ENCODE data around the gene DMRTC2. TPM values are rescaled to one million over a fixed set of nuclear protein-coding genes. Genes with fewer than 3 reads are reported as not detected.

Gene DMRTC2
- total RNA-seq, 1 experiment from 2014 or later: not detected

DNA sequence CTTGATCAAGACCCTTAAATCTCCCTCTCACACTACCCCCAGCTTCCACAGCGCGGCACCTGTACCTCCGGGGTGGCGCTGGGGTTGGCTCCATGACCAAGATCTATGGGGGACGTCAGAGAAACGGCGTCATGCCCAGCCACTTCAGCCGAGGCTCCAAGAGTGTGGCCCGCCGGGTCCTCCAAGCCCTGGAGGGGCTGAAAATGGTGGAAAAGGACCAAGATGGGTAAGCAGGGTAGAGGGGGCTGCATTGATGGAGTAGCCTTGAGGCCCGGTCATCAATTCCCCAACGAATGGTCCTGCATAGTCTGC lies 24.1 kb downstream of the DMRTC2 start:
- H3K27me3 ChIP-seq (ENCODE audit: insufficient read depth, low read depth): no peaks in the 10 kb centered on the region
- no TSS peak for BruUV-seq (replicated peaks)
- peaks cover 59% of the 10 kb centered on the region for H3K36me3 ChIP-seq (ENCODE audit: low read depth)
- POLR2A ChIA-PET (ENCODE audit: unreplicated experiment): no interaction called here
- H2AFZ ChIP-seq: no peak overlapping the region
- H3K4me1 ChIP-seq (replicated peaks; ENCODE audit: insufficient read depth): peaks cover 42% of the 10 kb centered on the region
- H4K20me1 ChIP-seq (ENCODE audit: insufficient read depth): peaks cover 89% of the 10 kb centered on the region
- H3K9me2 ChIP-seq (ENCODE audit: insufficient read depth): no peaks in the 10 kb centered on the region
- DNase-seq: no peak
- no peak for TF ChIP-seq EZH2 (IDR thresholded peaks at IDR 0.05; ENCODE audit: low read depth)
- TF ChIP-seq, protein P1, sequence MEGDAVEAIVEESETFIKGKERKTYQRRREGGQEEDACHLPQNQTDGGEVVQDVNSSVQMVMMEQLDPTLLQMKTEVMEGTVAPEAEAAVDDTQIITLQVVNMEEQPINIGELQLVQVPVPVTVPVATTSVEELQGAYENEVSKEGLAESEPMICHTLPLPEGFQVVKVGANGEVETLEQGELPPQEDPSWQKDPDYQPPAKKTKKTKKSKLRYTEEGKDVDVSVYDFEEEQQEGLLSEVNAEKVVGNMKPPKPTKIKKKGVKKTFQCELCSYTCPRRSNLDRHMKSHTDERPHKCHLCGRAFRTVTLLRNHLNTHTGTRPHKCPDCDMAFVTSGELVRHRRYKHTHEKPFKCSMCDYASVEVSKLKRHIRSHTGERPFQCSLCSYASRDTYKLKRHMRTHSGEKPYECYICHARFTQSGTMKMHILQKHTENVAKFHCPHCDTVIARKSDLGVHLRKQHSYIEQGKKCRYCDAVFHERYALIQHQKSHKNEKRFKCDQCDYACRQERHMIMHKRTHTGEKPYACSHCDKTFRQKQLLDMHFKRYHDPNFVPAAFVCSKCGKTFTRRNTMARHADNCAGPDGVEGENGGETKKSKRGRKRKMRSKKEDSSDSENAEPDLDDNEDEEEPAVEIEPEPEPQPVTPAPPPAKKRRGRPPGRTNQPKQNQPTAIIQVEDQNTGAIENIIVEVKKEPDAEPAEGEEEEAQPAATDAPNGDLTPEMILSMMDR (conservative IDR thresholded peaks at IDR 0.05): no peak
- no peak overlapping the region for H3K4me3 ChIP-seq
- peaks cover 47% of the 10 kb centered on the region for H3K79me2 ChIP-seq (ENCODE audit: low read depth)
- no peaks in the 10 kb centered on the region for H3K9me3 ChIP-seq (ENCODE audit: insufficient read depth, low read depth)
- no peak overlapping the region for H3K4me2 ChIP-seq
- intact Hi-C loops (cut with micrococcal nuclease; ENCODE audit: unreplicated experiment): no loop called here
- H3K27ac ChIP-seq: 0 out of 2 replicates have a peak overlapping the region, but pooled peaks have one; percentile 16
- CTCF ChIA-PET: no interaction called here
- peaks cover 96% of the 10 kb centered on the region for H3F3A ChIP-seq (ENCODE audit: insufficient read depth, low read depth)

DNA sequence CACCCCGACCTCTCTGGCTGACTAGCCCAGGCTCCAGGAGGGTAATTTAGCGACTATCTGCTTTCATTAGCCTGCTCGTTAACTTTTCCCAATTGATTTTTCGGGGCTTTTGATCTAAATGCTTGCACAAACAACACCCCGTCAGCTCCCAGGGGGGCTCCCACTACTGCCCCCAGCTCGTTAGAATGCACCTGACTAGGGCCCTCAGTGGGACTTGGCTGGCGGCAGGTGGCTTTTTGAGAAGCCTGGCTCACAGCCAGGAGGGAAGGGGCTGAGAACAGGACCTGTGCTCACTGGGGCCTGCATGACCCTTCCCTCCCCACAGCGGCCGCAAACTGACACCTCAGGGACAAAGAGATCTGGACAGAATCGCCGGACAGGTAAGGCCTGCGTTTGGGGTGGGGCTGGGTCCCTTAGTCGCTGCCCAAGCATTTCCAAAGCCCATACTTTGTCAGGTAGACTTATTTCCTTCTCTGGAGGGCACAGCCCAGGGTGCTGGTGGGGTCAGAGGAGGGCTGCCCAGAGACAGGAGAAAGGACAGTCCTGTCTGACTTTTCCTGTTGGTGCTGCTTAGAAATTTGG lies 24.6 kb downstream of the DMRTC2 start:
- intact Hi-C loops (cut with micrococcal nuclease; ENCODE audit: unreplicated experiment): no loop called here
- POLR2A ChIA-PET (ENCODE audit: unreplicated experiment): no interaction called here
- Histone ChIP-seq H3K4me2 (no peak overlapping the region), H3K27me3 (ENCODE audit: insufficient read depth, low read depth) (no peaks in the 10 kb centered on the region), H4K20me1 (ENCODE audit: insufficient read depth) (peaks cover 84% of the 10 kb centered on the region), H3K27ac (peak overlapping the region; percentile 23; the same call in 1 of the 2 replicates), H3K4me1 (replicated peaks; ENCODE audit: insufficient read depth) (peaks cover 37% of the 10 kb centered on the region), H3K36me3 (ENCODE audit: low read depth) (peaks cover 54% of the 10 kb centered on the region), H3F3A (ENCODE audit: insufficient read depth, low read depth) (peaks cover 91% of the 10 kb centered on the region), H3K9me2 (ENCODE audit: insufficient read depth) (no peaks in the 10 kb centered on the region), H2AFZ (no peak overlapping the region), H3K79me2 (ENCODE audit: low read depth) (peaks cover 42% of the 10 kb centered on the region), H3K4me3 (no peak overlapping the region), H3K9me3 (ENCODE audit: insufficient read depth, low read depth) (no peaks in the 10 kb centered on the region)
- TF ChIP-seq, protein P1 (conservative IDR thresholded peaks at IDR 0.05): no peak
- TF ChIP-seq EZH2 (IDR thresholded peaks at IDR 0.05; ENCODE audit: low read depth): no peak
- CTCF ChIA-PET: interaction anchor here (0.7 kb wide), 1 partner anchor 21 kb away, joined by 4 read pairs; no protein-coding TSS in a partner anchor
- peak; percentile 68 for DNase-seq
- BruUV-seq (replicated peaks): no TSS peak

DNA sequence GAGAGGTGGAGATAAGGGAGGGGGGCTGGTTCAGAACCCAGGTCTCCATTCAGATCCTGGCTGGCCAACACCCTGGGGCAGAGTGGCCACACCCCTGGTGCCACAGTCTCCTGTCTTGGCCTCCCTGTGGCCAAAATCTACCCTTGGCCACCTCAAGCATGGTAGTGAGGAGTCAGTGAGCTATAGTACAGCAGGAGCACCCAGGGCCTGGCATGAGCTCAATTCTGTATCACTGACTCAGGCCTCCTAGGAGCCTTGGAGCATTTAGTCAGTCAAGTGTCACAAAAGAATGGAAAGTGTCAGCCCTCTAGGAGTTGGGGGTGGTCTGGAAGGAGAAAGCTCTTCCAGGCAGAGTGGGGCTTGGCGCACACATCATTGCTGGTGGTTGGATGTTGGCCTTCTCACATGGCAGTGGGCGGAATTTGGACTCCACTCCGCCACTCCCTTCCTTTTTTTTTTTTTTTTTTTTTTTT lies 25.6 kb downstream of the DMRTC2 start:
- Histone ChIP-seq H3K4me3 (no peak overlapping the region), H3F3A (ENCODE audit: insufficient read depth, low read depth) (peaks cover 81% of the 10 kb centered on the region), H3K79me2 (ENCODE audit: low read depth) (peaks cover 32% of the 10 kb centered on the region), H3K4me2 (no peak overlapping the region), H3K9me2 (ENCODE audit: insufficient read depth) (no peaks in the 10 kb centered on the region), H3K36me3 (ENCODE audit: low read depth) (peaks cover 44% of the 10 kb centered on the region), H4K20me1 (ENCODE audit: insufficient read depth) (peaks cover 74% of the 10 kb centered on the region), H2AFZ (no peak overlapping the region), H3K27ac (peak overlapping the region; percentile 23; the same call in 1 of the 2 replicates), H3K4me1 (replicated peaks; ENCODE audit: insufficient read depth) (peaks cover 27% of the 10 kb centered on the region), H3K9me3 (ENCODE audit: insufficient read depth, low read depth) (no peaks in the 10 kb centered on the region), H3K27me3 (ENCODE audit: insufficient read depth, low read depth) (no peaks in the 10 kb centered on the region)
- ChIA-PET CTCF (interaction anchor here (1.0 kb wide), 1 partner anchor 18 kb away, joined by 3 read pairs; no protein-coding TSS in a partner anchor), POLR2A (ENCODE audit: unreplicated experiment) (interaction anchor here (0.6 kb wide), 1 partner anchor 17 kb away, joined by 4 read pairs; no protein-coding TSS in a partner anchor)
- TF ChIP-seq EZH2 (IDR thresholded peaks at IDR 0.05; ENCODE audit: low read depth): no peak
- TF ChIP-seq, protein P1 (conservative IDR thresholded peaks at IDR 0.05): no peak
- intact Hi-C loops (cut with micrococcal nuclease; ENCODE audit: unreplicated experiment): no loop called here
- BruUV-seq (replicated peaks): no TSS peak
- DNase-seq: peak in 1 of 2 experiments; percentile 58

Measured in PC-9 (cell line).